Activated CD4-positive, alpha-beta memory T cell treated with anti-CD3 and anti-CD28 coated beads, Interleukin-2, amount 10 ng/mL, durations not matched to agents 7 days and 5 days (primary cell): ENCODE results near the gene MTMR3. TPM values are rescaled to one million over a fixed set of nuclear protein-coding genes. Genes with fewer than 3 reads are reported as not detected.
"Not testable (repeated sequence)": the region's sequence is repeated elsewhere in the genome, so short reads cannot be mapped to it uniquely, and the experiment has no call there.

ENCODE experiments used
- CTCF ChIA-PET: fragments of 350-600 bp; sonication (Branson Sonifier 250); formaldehyde crosslinking; loops from one replicate; lab custom pipeline; 2021; ENCODE audit warnings: antibody characterized with exemption, inconsistent platforms; lab: Charles Lee
- POLR2A ChIA-PET: fragments of 350-600 bp; sonication (Branson Sonifier 250); formaldehyde crosslinking; loops from one replicate; lab custom pipeline; 2021; ENCODE audit warnings: antibody characterized with exemption; lab: Charles Lee
- DNase-seq: peaks from one replicate; pipeline ENCODE4 v3.0.0-alpha.2; 2020
- H3K27ac Mint-ChIP-seq: one replicate; pipeline ENCODE4 v1.8.0; 2021; ENCODE audit warnings: mild to moderate bottlenecking, mixed read lengths
- H3K27me3 Mint-ChIP-seq: one replicate; pipeline ENCODE4 v1.8.0; 2021; ENCODE audit warnings: mixed read lengths
- H3K36me3 Mint-ChIP-seq: one replicate; pipeline ENCODE4 v1.8.0; 2021; ENCODE audit warnings: low read depth, mixed read lengths
- H3K4me1 Mint-ChIP-seq: one replicate; pipeline ENCODE4 v1.8.0; 2021; ENCODE audit warnings: mixed read lengths
- H3K4me3 Mint-ChIP-seq: one replicate; pipeline ENCODE4 v1.8.0; 2021; ENCODE audit warnings: mild to moderate bottlenecking, mixed read lengths
- H3K9me3 Mint-ChIP-seq: one replicate; pipeline ENCODE4 v1.8.0; 2021; ENCODE audit warnings: mixed read lengths
- total RNA-seq, 2 experiments: library from RNA; stranded (reverse); gene quantifications; one replicate each; pipeline ENCODE4 v1.2.3, GENCODE V29; 2021

MTMR3 gene
- total RNA-seq, 2 experiments from 2014 or later: 33.1 to 35.3 TPM

- peaks cover 9% of the 10 kb centered on the region for H3K4me1 Mint-ChIP-seq
- H3K9me3 Mint-ChIP-seq: no peaks in the 10 kb centered on the region
- ChIA-PET CTCF (no interaction called here), POLR2A (no interaction called here)
- H3K27ac Mint-ChIP-seq: no peak overlapping the region
- no peak for DNase-seq
- H3K4me3 Mint-ChIP-seq: no peak overlapping the region
- H3K36me3 Mint-ChIP-seq: no peaks in the 10 kb centered on the region
- H3K27me3 Mint-ChIP-seq: peaks cover 7% of the 10 kb centered on the region
Measured at GRCh38 chr22:30045494-30045887, 162.5 kb downstream of the MTMR3 start.

DNA sequence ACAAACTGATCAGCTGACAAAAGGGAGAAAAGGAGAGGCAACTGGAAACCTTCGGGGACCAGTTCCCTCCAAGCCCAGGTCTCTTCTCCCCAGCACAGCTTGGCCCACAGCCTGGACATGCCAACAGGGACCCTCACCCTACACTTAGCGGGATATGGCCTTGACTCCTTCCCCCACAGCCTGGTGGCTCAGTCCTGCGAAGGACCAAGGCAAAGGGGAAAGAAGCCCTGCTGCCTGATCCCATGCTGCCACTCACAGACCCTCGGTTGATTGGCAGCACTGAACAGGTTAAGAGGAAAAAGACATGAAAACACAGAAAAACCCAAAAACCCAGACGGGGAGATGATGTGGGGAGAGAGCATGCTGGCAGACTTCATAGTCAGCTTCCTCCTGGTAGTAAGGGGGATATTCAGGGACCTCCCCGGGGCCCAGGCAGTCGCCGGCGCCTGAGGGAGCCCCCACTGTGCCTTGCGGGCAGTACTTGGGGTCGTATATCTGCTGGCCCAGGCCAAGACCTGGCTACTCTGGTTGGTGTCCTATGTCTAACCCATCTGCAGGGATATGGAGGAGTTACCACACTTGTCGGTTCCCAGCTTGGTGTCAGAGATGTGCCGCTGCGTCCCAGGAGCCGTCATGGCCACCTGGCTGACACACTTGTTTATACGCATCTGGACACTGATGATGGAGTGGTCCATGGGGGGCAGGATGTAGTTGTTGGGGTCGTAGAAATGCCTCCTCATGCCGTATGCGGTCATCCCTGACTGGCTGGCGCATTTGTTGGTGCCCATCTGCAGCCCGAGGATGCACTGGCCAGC, 163.1 kb downstream of the MTMR3 start:
- Mint-ChIP-seq H3K27me3 (peaks cover 4% of the 10 kb centered on the region), H3K4me1 (peaks cover 9% of the 10 kb centered on the region), H3K27ac (no peak overlapping the region), H3K36me3 (no peaks in the 10 kb centered on the region), H3K9me3 (no peaks in the 10 kb centered on the region), H3K4me3 (no peak overlapping the region)
- no peak for DNase-seq
- POLR2A ChIA-PET: interaction anchor here (1.0 kb wide), 1 partner anchor 378 kb away, joined by 3 read pairs; no protein-coding TSS in a partner anchor
- CTCF ChIA-PET: interaction anchor here (0.7 to 1.5 kb wide), 4 partner anchors 17 to 381 kb away, joined by 3 to 5 read pairs (median 4); no protein-coding TSS in a partner anchor

DNA sequence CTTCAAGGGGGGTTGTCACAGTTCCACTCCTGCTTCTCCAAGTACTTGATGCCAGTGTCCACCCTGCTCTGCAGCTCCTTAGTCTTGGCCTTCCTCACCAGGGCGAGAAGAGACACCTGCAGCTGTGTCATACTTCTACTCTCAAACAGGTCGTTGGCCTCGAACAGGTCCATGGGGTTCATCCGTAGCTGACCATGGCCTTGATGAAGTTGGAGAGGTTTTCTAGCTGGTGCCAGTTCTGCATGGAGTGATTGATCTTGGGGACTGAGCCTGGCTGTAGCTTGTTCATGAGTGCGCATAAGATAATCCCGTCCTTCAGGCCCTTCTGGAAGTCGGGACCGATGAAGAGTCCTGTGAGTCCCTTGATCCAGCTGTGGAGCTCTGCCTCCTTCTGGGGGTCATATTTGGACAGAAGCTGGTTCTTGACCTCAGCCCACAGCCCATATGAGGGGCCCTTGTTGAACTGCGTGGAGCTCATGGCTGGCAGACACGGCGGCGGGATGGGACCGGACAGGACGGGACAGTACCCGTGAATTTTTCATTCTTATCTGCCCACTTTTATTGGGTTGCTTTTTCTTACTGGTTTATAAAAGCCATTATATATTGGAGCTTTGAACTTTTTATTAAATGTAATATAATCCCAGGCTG, 163.9 kb downstream of the MTMR3 start:
- Mint-ChIP-seq H3K27ac (no peak overlapping the region), H3K27me3 (peaks cover 4% of the 10 kb centered on the region), H3K4me3 (no peak overlapping the region), H3K36me3 (no peaks in the 10 kb centered on the region), H3K4me1 (peaks cover 9% of the 10 kb centered on the region), H3K9me3 (no peaks in the 10 kb centered on the region)
- POLR2A ChIA-PET: interaction anchor here (1.0 kb wide), 1 partner anchor 378 kb away, joined by 3 read pairs; no protein-coding TSS in a partner anchor
- CTCF ChIA-PET: interaction anchor here (0.5 to 1.5 kb wide), 8 partner anchors 11 to 382 kb away, joined by 3 to 7 read pairs (median 4); partner anchors contain the start of gene SEC14L2
- DNase-seq: no peak

DNA sequence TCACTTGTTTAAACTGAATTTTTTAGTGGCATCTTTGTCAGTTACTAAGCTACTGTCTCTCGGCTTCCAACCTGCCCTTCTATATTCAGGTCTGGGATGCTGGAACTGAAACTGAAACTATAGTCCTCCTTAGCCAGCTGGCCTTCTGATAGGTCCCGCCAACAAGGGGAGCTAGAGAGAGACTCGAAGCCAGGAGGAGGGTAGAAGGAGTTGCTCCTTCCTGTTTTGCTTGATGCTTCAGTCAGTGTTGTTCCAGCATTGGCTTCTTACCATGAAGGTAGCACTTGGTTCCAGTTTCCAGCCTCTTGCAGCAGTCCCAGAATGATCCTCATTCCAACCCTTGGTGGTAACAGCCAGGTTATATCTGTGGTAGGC, 164.4 kb downstream of the MTMR3 start:
- CTCF ChIA-PET: interaction anchor here (0.5 to 1.5 kb wide), 8 partner anchors 11 to 421 kb away, joined by 3 to 7 read pairs (median 4); partner anchors contain the start of gene SEC14L2
- Mint-ChIP-seq H3K36me3 (no peaks in the 10 kb centered on the region), H3K27ac (no peak overlapping the region), H3K4me3 (no peak overlapping the region), H3K27me3 (peaks cover 4% of the 10 kb centered on the region), H3K9me3 (no peaks in the 10 kb centered on the region), H3K4me1 (peaks cover 9% of the 10 kb centered on the region)
- POLR2A ChIA-PET: interaction anchor here (1.0 kb wide), 2 partner anchors 12 to 377 kb away, joined by 3 read pairs; no protein-coding TSS in a partner anchor
- peak; percentile 56 for DNase-seq

DNA sequence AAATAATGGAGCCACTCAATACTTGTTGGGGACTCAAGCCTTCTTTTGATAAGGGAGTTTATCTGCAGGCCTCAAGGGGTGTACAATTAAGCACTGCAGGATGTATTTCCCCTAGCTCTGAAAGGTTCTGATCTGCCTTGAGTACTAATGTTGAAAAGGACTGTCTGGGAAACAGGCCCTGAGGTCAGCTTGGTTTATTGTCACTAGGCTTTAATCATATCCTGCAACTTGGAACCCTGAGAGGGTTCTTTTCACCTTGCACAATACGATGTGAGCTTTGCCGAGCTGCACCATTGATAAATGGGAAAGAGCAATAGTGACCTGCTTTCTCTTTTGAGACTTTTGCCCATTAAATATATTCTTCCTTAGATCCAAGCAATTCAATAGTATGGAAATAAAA, 165.7 kb downstream of the MTMR3 start:
- POLR2A ChIA-PET: interaction anchor here (1.0 kb wide), 1 partner anchor 13 kb away, joined by 3 read pairs; no protein-coding TSS in a partner anchor
- DNase-seq: no peak
- CTCF ChIA-PET: interaction anchor here (0.6 to 1.5 kb wide), 2 partner anchors 123 to 422 kb away, joined by 3 read pairs; no protein-coding TSS in a partner anchor
- no peaks in the 10 kb centered on the region for H3K36me3 Mint-ChIP-seq
- H3K27me3 Mint-ChIP-seq: peaks cover 2% of the 10 kb centered on the region
- H3K27ac Mint-ChIP-seq: no peak overlapping the region
- peaks cover 9% of the 10 kb centered on the region for H3K4me1 Mint-ChIP-seq
- no peaks in the 10 kb centered on the region for H3K9me3 Mint-ChIP-seq
- H3K4me3 Mint-ChIP-seq: no peak overlapping the region

DNA sequence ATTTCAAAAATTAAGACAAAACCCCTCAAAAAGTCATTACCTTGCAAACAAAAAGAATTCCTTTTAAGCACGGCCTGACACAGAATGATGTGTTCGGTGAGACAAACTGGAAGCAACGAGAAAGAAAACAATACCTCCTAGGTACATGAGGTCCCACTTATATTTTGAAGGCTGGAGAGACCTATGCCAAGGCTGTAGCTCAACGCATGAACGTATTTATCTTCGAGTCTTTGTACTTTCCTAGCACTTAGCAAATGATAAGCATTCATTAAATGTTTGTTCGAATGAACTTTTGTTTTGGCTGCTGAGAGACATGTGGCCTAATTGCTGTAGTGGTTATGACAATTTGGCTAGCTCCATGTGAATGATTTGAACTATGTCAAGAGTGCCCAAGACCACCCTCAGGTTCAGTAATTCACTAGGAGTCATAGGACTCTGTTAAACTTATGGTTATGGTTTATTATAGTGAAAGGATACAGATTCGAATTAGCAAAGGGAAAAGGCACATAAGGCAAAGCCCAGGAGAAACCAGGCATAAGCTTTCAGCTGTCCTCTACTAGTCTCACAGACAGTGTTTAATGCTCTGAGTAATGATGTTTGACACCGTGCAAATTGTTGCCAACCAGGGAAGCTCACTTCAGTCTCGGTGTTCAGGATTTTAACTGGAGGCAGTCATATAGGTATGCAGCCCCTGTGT, 171.2 kb downstream of the MTMR3 start:
- Mint-ChIP-seq H3K4me1 (no peaks in the 10 kb centered on the region), H3K4me3 (no peak overlapping the region), H3K36me3 (peaks cover 2% of the 10 kb centered on the region), H3K9me3 (peaks cover 11% of the 10 kb centered on the region), H3K27me3 (peaks cover 6% of the 10 kb centered on the region), H3K27ac (no peak overlapping the region)
- CTCF ChIA-PET: interaction anchor here (0.6 kb wide), 1 partner anchor 201 kb away, joined by 6 read pairs; no protein-coding TSS in a partner anchor
- POLR2A ChIA-PET: no interaction called here
- DNase-seq: no peak

- POLR2A ChIA-PET: no interaction called here
- no peak overlapping the region for H3K4me3 Mint-ChIP-seq
Measured at GRCh38 chr22:30054764-30055069, 171.7 kb downstream of the MTMR3 start.

GRCh38 chr22:30056015-30056414, 173.0 kb downstream of the MTMR3 start:
- H3K27me3 Mint-ChIP-seq: peaks cover 9% of the 10 kb centered on the region
- no peaks in the 10 kb centered on the region for H3K4me1 Mint-ChIP-seq
- CTCF ChIA-PET: interaction anchor here (0.9 kb wide), 1 partner anchor 51 kb away, joined by 3 read pairs; no protein-coding TSS in a partner anchor
- no peak for DNase-seq
- H3K27ac Mint-ChIP-seq: no peak overlapping the region
- peaks cover 4% of the 10 kb centered on the region for H3K36me3 Mint-ChIP-seq
- peaks cover 15% of the 10 kb centered on the region for H3K9me3 Mint-ChIP-seq
- no peak overlapping the region for H3K4me3 Mint-ChIP-seq
- POLR2A ChIA-PET: no interaction called here

More at GRCh38 chr22:30054764-30055069, 171.7 kb downstream of the MTMR3 start:
- DNase-seq: no peak
- Mint-ChIP-seq H3K36me3 (peaks cover 4% of the 10 kb centered on the region), H3K27me3 (peaks cover 9% of the 10 kb centered on the region), H3K4me1 (no peaks in the 10 kb centered on the region), H3K9me3 (peaks cover 15% of the 10 kb centered on the region), H3K27ac (no peak overlapping the region)
- CTCF ChIA-PET: interaction anchor here (0.6 kb wide), 2 partner anchors 13 to 201 kb away, joined by 5 to 6 read pairs; no protein-coding TSS in a partner anchor

DNA sequence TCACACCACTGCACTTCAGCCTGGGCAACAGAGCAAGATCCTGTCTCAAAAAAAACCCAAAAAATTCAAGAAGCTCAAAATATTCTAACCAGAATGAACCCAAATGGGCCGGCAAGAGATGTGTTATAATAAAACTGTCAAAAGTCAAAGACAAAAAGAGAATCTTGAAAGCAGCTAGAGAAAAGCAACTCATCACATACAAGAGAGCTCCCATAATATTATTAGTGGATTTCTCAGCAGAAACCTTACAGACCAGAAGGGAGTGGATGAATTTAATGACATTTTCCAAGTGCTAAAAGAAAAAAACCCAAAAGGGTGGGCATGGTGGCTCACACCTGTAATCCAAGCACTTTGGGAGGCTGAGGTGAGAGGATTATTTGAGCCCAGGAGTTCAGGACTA, 174.4 kb downstream of the MTMR3 start:
- Mint-ChIP-seq H3K9me3 (peaks cover 15% of the 10 kb centered on the region), H3K36me3 (peaks cover 7% of the 10 kb centered on the region), H3K27ac (no peak overlapping the region), H3K4me1 (no peaks in the 10 kb centered on the region), H3K4me3 (no peak overlapping the region), H3K27me3 (peaks cover 15% of the 10 kb centered on the region)
- DNase-seq: no peak
- POLR2A ChIA-PET: no interaction called here
- CTCF ChIA-PET: interaction anchor here (1.6 kb wide), 1 partner anchor 10 kb away, joined by 3 read pairs; no protein-coding TSS in a partner anchor

DNA sequence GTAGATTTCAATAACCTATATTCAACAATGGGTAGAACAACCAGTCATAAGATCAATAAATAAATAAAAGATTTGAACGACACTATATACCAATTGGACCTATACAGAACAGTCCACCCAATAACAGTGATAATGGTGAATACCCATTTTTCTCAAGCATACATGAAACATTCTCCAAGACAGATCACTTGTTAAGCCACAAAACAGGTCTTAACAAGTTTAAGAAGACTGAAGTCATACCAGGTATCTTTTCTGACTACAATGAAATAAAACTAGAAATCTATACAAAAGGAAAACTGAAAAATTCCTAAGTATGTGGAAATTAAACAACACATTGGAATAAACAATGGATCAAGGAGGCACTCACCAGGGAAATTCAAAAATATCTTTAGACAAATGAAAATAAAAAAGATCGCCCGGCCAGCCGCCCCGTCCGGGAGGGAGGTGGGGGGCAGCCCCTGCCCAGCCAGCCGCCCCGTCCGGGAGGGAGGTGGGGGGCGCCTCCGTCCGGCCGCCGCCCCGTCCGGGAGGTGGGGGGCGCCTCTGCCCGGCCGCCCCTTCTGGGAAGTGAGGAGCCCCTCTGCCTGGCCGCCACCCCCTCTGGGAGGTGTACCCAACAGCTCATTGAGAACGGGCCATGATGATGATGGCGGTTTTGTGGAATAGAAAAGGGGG, 176.5 kb downstream of the MTMR3 start:
- CTCF ChIA-PET, H3K4me3 Mint-ChIP-seq, POLR2A ChIA-PET, H3K4me1 Mint-ChIP-seq, DNase-seq, H3K27ac Mint-ChIP-seq, H3K36me3 Mint-ChIP-seq: not testable (repeated sequence)
- peaks cover 35% of the 10 kb centered on the region for H3K27me3 Mint-ChIP-seq
- peaks cover 23% of the 10 kb centered on the region for H3K9me3 Mint-ChIP-seq

DNA sequence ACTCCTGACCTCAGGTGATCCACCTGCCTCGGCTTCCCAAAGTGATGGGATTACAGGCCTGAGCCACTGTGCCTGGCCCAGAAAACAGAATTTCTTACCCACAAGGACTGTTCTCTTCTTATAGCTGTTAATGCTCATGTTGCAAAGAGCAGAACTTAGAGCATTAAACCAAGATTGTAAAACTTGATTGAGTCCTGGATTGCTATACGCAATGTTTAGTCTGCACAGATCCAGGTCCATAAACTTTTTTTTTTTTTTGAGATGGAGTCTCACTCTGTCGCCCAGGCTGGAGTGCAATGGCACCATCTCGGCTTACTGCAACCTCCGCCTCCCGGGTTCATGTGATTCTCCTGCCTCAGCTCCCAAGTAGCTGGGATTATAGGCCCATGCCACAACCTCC, 178.1 kb downstream of the MTMR3 start:
- H3K4me3 Mint-ChIP-seq, H3K36me3 Mint-ChIP-seq, DNase-seq, CTCF ChIA-PET, POLR2A ChIA-PET, H3K27ac Mint-ChIP-seq, H3K4me1 Mint-ChIP-seq: not testable (repeated sequence)
- peaks cover 23% of the 10 kb centered on the region for H3K9me3 Mint-ChIP-seq
- peaks cover 38% of the 10 kb centered on the region for H3K27me3 Mint-ChIP-seq

DNA sequence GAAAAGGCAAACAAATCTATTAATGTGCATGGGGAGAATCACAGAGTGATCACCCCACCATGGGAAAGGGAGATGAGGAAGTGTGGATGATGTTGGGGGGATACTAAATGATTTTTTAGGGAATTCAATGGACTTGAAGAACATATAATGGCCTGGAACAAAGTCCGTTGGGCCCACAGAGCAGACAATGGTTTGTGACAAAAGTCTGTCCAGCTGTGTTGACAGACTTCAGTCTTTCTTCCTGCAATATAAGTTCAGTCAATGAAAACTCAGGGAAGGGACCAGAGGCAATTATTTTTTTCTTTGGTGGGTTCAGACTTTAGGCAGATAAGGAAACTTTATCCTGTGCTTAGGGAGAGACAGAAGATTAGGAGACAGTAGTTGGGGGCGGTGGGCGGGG, 179.3 kb downstream of the MTMR3 start:
- H3K27me3 Mint-ChIP-seq: peaks cover 36% of the 10 kb centered on the region

More for the DNA sequence above, 179.3 kb downstream of the MTMR3 start:
- Mint-ChIP-seq H3K27ac (no peak overlapping the region), H3K4me3 (no peak overlapping the region), H3K36me3 (peaks cover 4% of the 10 kb centered on the region), H3K4me1 (no peaks in the 10 kb centered on the region), H3K9me3 (peaks cover 18% of the 10 kb centered on the region)
- ChIA-PET POLR2A (no interaction called here), CTCF (no interaction called here)
- no peak for DNase-seq
